K562 (cell line): ENCODE data around the gene ROBO1. TPM values are rescaled to one million over a fixed set of nuclear protein-coding genes. Genes with fewer than 3 reads are reported as not detected.

ENCODE experiments used
- ATAC-seq: fragments of 200-7000 bp; cut with Tn5 transposase; 3 replicates; pipeline ENCODE4 v1.9.1; 2020; ENCODE audit warnings: moderate library complexity
- BruUV-seq: library from RNA; stranded (reverse); fragments of 400-500 nt; replicated peaks from 2 replicates; lab custom pipeline; 2021; lab: Mats Ljungman, UMichigan
- CTCF ChIA-PET: fragments of 300-600 bp; formaldehyde crosslinking; extraction: SDS; loops from one replicate; lab custom pipeline; 2021; ENCODE audit warnings: low intra/inter-chr PET ratio; lab: Yijun Ruan, JAX
- POLR2A ChIA-PET: fragments of 300-600, 350-650 bp; sonication (Branson Sonifier 250); formaldehyde crosslinking; extraction: SDS; loops from one replicate; lab custom pipeline; 2021; ENCODE audit warnings: antibody characterized with exemption, inconsistent platforms; lab: Yijun Ruan, JAX
- DNase-seq, 4 experiments: peaks; one replicate each; pipeline versions ENCODE4 v3.0.0 to v3.0.0-alpha.2; 2011 to 2018; ENCODE audit warnings: low spot score in 3 of 4, mixed read lengths in 3 of 4; ENCODE audit errors: extremely low read depth in 1 of 4
- FAIRE-seq: peaks from 2 replicates; lab custom pipeline; 2011; peaks lifted over from hg19 to GRCh38; lab: Jason Lieb, UNC
- H2AFZ ChIP-seq: 2 replicates; pipeline ENCODE4 v1.6.0; 2011; ENCODE audit warnings: low read depth, low read length, control low read depth, inconsistent platforms
- H3K27ac ChIP-seq: fragments of 200-600 bp; 3 replicates; pipeline ENCODE4 v1.8.0; 2011; ENCODE audit warnings: low read depth, mild to moderate bottlenecking, control low read depth, inconsistent platforms, low read length, moderate library complexity, mixed read lengths; ENCODE audit errors: extremely low read depth
- H3K27me3 ChIP-seq, 2 experiments: fragments of 300-600 bp in 1 of 2; 2 replicates in 1 of 2; 3 replicates in 1 of 2; pipeline versions ENCODE4 v1.6.0 to v1.8.0; 2011; ENCODE audit warnings: inconsistent platforms in 2 of 2, low read length in 2 of 2, mild to moderate bottlenecking in 1 of 2, mixed read lengths in 1 of 2, moderate library complexity in 1 of 2; ENCODE audit not compliant: control insufficient read depth in 2 of 2, insufficient read depth in 2 of 2
- H3K36me3 ChIP-seq: fragments of 300-600 bp; 3 replicates; pipeline ENCODE4 v1.8.0; 2011; ENCODE audit warnings: mild to moderate bottlenecking, low read length, inconsistent platforms; ENCODE audit not compliant: control insufficient read depth, insufficient read depth
- H3K4me1 ChIP-seq, 2 experiments: fragments of 200-600 bp in 1 of 2; replicated peaks in 1 of 2; 2 replicates in 1 of 2; 3 replicates in 1 of 2; pipeline versions ENCODE4 v1.5.1 to v1.8.0; 2011; ENCODE audit warnings: inconsistent platforms in 2 of 2, low read length in 2 of 2, mild to moderate bottlenecking in 1 of 2, mixed read lengths in 1 of 2, moderate library complexity in 1 of 2; ENCODE audit not compliant: control insufficient read depth in 2 of 2, insufficient read depth in 2 of 2
- H3K4me2 ChIP-seq: 2 replicates; pipeline ENCODE4 v1.6.1; 2011; ENCODE audit warnings: low read length, control low read depth, inconsistent platforms, mixed read lengths; ENCODE audit not compliant: insufficient read depth
- H3K4me3 ChIP-seq: fragments of 200-600 bp; sonication (generic), shearing (Covaris generic); 2 replicates; pipeline ENCODE4 v1.5.1; 2016; ENCODE audit warnings: control low read depth, inconsistent platforms
- H3K79me2 ChIP-seq: fragments of 200-600 bp; 3 replicates; pipeline ENCODE4 v1.8.0; 2011; ENCODE audit warnings: low read length, inconsistent platforms; ENCODE audit not compliant: control insufficient read depth, insufficient read depth
- H3K9ac ChIP-seq, 2 experiments: 2 replicates each; pipeline versions ENCODE4 v1.6.0 to v1.6.1; 2011; ENCODE audit warnings: low read depth in 2 of 2, low read length in 2 of 2, control low read depth in 1 of 2, inconsistent platforms in 1 of 2, mild to moderate bottlenecking in 1 of 2, mixed read lengths in 1 of 2; ENCODE audit not compliant: insufficient read depth in 1 of 2
- H3K9me1 ChIP-seq: one replicate; pipeline ENCODE4 v1.6.0; 2011; ENCODE audit warnings: inconsistent platforms, mild to moderate bottlenecking, low read length, moderate library complexity; ENCODE audit not compliant: control insufficient read depth, insufficient read depth
- H3K9me3 ChIP-seq: replicated peaks from 2 replicates; pipeline ENCODE4 v1.5.1; 2011; ENCODE audit warnings: low read depth, low read length, inconsistent platforms; ENCODE audit not compliant: control insufficient read depth, insufficient read depth
- H4K20me1 ChIP-seq: replicated peaks from 2 replicates; pipeline ENCODE4 v1.6.1; 2011; ENCODE audit warnings: low read length, inconsistent platforms, mixed read lengths; ENCODE audit not compliant: control insufficient read depth, insufficient read depth
- CBFB ChIP-seq: sonication (generic); formaldehyde crosslinking; IDR thresholded peaks from 2 replicates; pipeline ENCODE4 v1.4.0; 2020; ENCODE audit warnings: mild to moderate bottlenecking, missing genetic modification reagents
- HDAC3 ChIP-seq: fragments of 450-650 bp; IDR thresholded peaks from 2 replicates; pipeline ENCODE4 v1.6.1; 2018; ENCODE audit warnings: borderline replicate concordance, mild to moderate bottlenecking, moderate library complexity; ENCODE audit not compliant: partially characterized antibody
- NR0B1 ChIP-seq: fragments of 450-650 bp; IDR thresholded peaks from one replicate; pipeline ENCODE4 v1.6.1; 2018; ENCODE audit warnings: mild to moderate bottlenecking, moderate library complexity; ENCODE audit not compliant: partially characterized antibody
- SLC30A9 ChIP-seq: fragments of 250-450 bp; sonication (Bioruptor Pico); IDR thresholded peaks from 2 replicates; pipeline ENCODE4 v1.8.0; 2022; ENCODE audit warnings: mild to moderate bottlenecking, moderate library complexity
- STAG1 ChIP-seq: sonication (generic); formaldehyde crosslinking; IDR thresholded peaks from 2 replicates; pipeline ENCODE4 v1.5.0; 2020; ENCODE audit warnings: missing genetic modification reagents, borderline replicate concordance
- TAL1 ChIP-seq: fragments of 450-650 bp; IDR thresholded peaks from 2 replicates; pipeline ENCODE4 v1.6.1; 2016; ENCODE audit warnings: mild to moderate bottlenecking
- ZNF174 ChIP-seq: fragments of 250-450 bp; sonication (Bioruptor Pico); IDR thresholded peaks from 2 replicates; pipeline ENCODE4 v1.4.0; 2020; ENCODE audit warnings: mild to moderate bottlenecking
- ZNF551 ChIP-seq: fragments of 250-450 bp; sonication (Bioruptor Pico); IDR thresholded peaks from 2 replicates; pipeline ENCODE4 v1.5.0; 2021; ENCODE audit warnings: mild to moderate bottlenecking, moderate library complexity
- ZNF766 ChIP-seq: fragments of 200-800 bp; sonication (Bioruptor generic); conservative IDR thresholded peaks from 2 replicates; pipeline ENCODE4 v1.6.1; 2016; ENCODE audit warnings: missing genetic modification characterization, missing compliant biosample characterization
- WGBS: fragments of 100-300 bp; shearing (Covaris generic); methylation state at CpG from one replicate; pipeline ENCODE4 v1.1.6; 2016; ENCODE audit warnings: low coverage, mixed read lengths; ENCODE audit not compliant: insufficient coverage; ENCODE audit errors: missing lambda C conversion rate; 5-methylcytosine and 5-hydroxymethylcytosine counted together
- in situ Hi-C: fragments of 300-500 bp; cut with MboI; formaldehyde crosslinking; loops from 4 replicates; pipeline ENCODE4 v1.15.0; 2018; ENCODE audit warnings: inconsistent platforms, mixed read lengths
- intact Hi-C: fragments of 100-400 bp; cut with micrococcal nuclease; formaldehyde crosslinking; loops from 2 replicates; pipeline ENCODE4 v1.14.2; 2022
- polyA plus RNA-seq, 8 experiments: library from polyadenylated mRNA; depleted of rRNA in 4 of 8; stranded (reverse) in 5 of 8; unstranded in 3 of 8; fragments of >200 nt; fragmentation: Nextera tagmentation in 2 of 8; fragmentation: Illumina TruSeq in 1 of 8; extraction: Ambion mirVana in 2 of 8; extraction: Trizol in 1 of 8; gene quantifications; 2 replicates each; pipeline versions ENCODE4 v1.2.1 to v1.2.3, GENCODE V29; 2011 to 2014; ENCODE audit warnings: inconsistent platforms in 1 of 8, missing spikeins in 1 of 8
- total RNA-seq, 7 experiments: library from RNA; depleted of rRNA in 6 of 7; stranded (reverse); fragments of >200 nt in 6 of 7; fragmentation: Illumina TruSeq in 2 of 7; extraction: Trizol in 2 of 7; gene quantifications; 2 replicates each; pipeline versions ENCODE4 v1.2.1 to v1.2.3, GENCODE V29; 2011 to 2021; ENCODE audit warnings: low replicate concordance in 1 of 7

Gene ROBO1
- total and polyA plus RNA-seq, 9 of the 15 experiments (the other 6 are each of a cell fraction or from before 2014, with no cell fraction given) = 0.01 to 0.53 (median 0.17) TPM; not detected in 5

GRCh38 chr3:79183496-79183895 is 584.3 kb downstream of the ROBO1 start:
- no peak overlapping the region for H3K4me2 ChIP-seq
- H3K9ac ChIP-seq = no peak overlapping the region
- ChIA-PET POLR2A (no interaction called here), CTCF (no interaction called here)
- TF ChIP-seq CBFB (CRISPR knock-in tag) = no peak
- TF ChIP-seq STAG1 (CRISPR knock-in tag) = no peak
- no peaks in the 10 kb centered on the region for H3K27me3 ChIP-seq
- H3K79me2 ChIP-seq = no peaks in the 10 kb centered on the region
- no peaks in the 10 kb centered on the region for H3K36me3 ChIP-seq
- no peak for FAIRE-seq
- intact Hi-C loops = no loop called here
- H4K20me1 ChIP-seq = no peaks in the 10 kb centered on the region
- H3K4me3 ChIP-seq = no peak overlapping the region
- WGBS = 8% methylated on average over 1 of the region's 1 CpG
- H2AFZ ChIP-seq = no peak overlapping the region
- in situ Hi-C loops = no loop called here
- H3K9me3 ChIP-seq = no peaks in the 10 kb centered on the region
- no peak overlapping the region for H3K27ac ChIP-seq
- no peaks in the 10 kb centered on the region for H3K4me1 ChIP-seq
- no peak for ATAC-seq
- no TSS peak for BruUV-seq
- no peak for DNase-seq
- no peaks in the 10 kb centered on the region for H3K9me1 ChIP-seq

GRCh38 chr3:79178471-79179180 is 589.2 kb downstream of the ROBO1 start:
- ATAC-seq = no peak
- Histone ChIP-seq H3K9me3 (no peaks in the 10 kb centered on the region), H3K36me3 (no peaks in the 10 kb centered on the region), H3K27ac (no peak overlapping the region), H4K20me1 (no peaks in the 10 kb centered on the region), H2AFZ (no peak overlapping the region), H3K79me2 (no peaks in the 10 kb centered on the region), H3K9ac (no peak overlapping the region), H3K27me3 (no peaks in the 10 kb centered on the region), H3K4me2 (no peak overlapping the region), H3K4me3 (no peak overlapping the region), H3K9me1 (no peaks in the 10 kb centered on the region), H3K4me1 (no peaks in the 10 kb centered on the region)
- WGBS = 0% methylated on average over 5 of the region's 5 CpGs
- POLR2A ChIA-PET = no interaction called here
- BruUV-seq = no TSS peak
- CTCF ChIA-PET = no interaction called here
- FAIRE-seq = no peak
- in situ Hi-C loops (no loop called here), intact Hi-C loops (no loop called here)
- DNase-seq = no peak
- TF ChIP-seq SLC30A9 (CRISPR knock-in tag) = no peak
- no peak for TF ChIP-seq NR0B1
- no peak for TF ChIP-seq ZNF551
- no peak for TF ChIP-seq TAL1
- no peak for TF ChIP-seq ZNF174 (CRISPR knock-in tag)
- TF ChIP-seq ZNF766 (CRISPR knock-in tag) = no peak
- no peak for TF ChIP-seq HDAC3
